Tibial nerve (tissue), 4 donors: Measurements from ENCODE around the gene WDFY3. TPM values are rescaled to one million over a fixed set of nuclear protein-coding genes. Genes with fewer than 3 reads are reported as not detected.

Source experiments
- DNase-seq, 2 donors: peaks; one replicate each; pipeline ENCODE4 v3.0.0-alpha.2; 2019; ENCODE audit warnings: low spot score in 2 of 2
- H3K27ac ChIP-seq, 4 donors: fragments of 200-600 bp; sonication (generic) in 3 of 4; one replicate each; pipeline ENCODE4 v1.5.1; 2017 to 2019; ENCODE audit warnings: mild to moderate bottlenecking in 1 of 4
- H3K27me3 ChIP-seq, 2 donors: fragments of 200-600 bp; sonication (generic) in 1 of 2; one replicate each; pipeline versions ENCODE4 v1.5.1 to v1.6.0; 2017 to 2019
- H3K36me3 ChIP-seq, 3 donors: fragments of 200-600 bp; sonication (generic); one replicate each; pipeline ENCODE4 v1.5.1; 2018 to 2019
- H3K4me1 ChIP-seq, 4 donors: fragments of 200-600 bp; sonication (generic) in 3 of 4; one replicate each; pipeline ENCODE4 v1.5.1; 2017 to 2019
- H3K4me3 ChIP-seq, 4 donors: fragments of 200-600 bp; sonication (generic) in 3 of 4; one replicate each; pipeline ENCODE4 v1.5.1; 2017 to 2019; ENCODE audit warnings: mild to moderate bottlenecking in 1 of 4, moderate library complexity in 1 of 4
- H3K9me3 ChIP-seq, 4 donors: fragments of 200-600 bp; sonication (generic) in 3 of 4; one replicate each; pipeline ENCODE4 v1.5.1; 2017 to 2019
- CTCF ChIP-seq, 5 experiments: fragments of 200-600 bp in 3 of 5; fragments of 450-650 bp in 2 of 5; sonication (generic) in 3 of 5; IDR thresholded peaks; one replicate each; pipeline ENCODE4 v1.5.1; 2016 to 2019; ENCODE audit warnings: antibody characterized with exemption in 5 of 5, mild to moderate bottlenecking in 3 of 5, moderate library complexity in 2 of 5
- EP300 ChIP-seq, 2 donors: sonication (generic); formaldehyde crosslinking; IDR thresholded peaks; one replicate each; pipeline ENCODE4 v1.6.1; 2017; ENCODE audit warnings: antibody characterized with exemption in 2 of 2, mild to moderate bottlenecking in 1 of 2
- POLR2A ChIP-seq, 2 donors: fragments of 450-650 bp; IDR thresholded peaks; one replicate each; pipeline ENCODE4 v1.6.1; 2017; ENCODE audit warnings: antibody characterized with exemption in 2 of 2, mild to moderate bottlenecking in 2 of 2, moderate library complexity in 2 of 2
- WGBS, 2 donors: methylation state at CpG; one replicate each; pipeline ENCODE4 v1.1.5; 2018; 5-methylcytosine and 5-hydroxymethylcytosine counted together
- total RNA-seq, 4 donors: library from RNA; depleted of rRNA; stranded (reverse); fragments of >200 nt; gene quantifications; one replicate each; pipeline ENCODE4 v1.1.0, GENCODE V29; 2016

The WDFY3 gene
- total RNA-seq, 4 donors from 2014 or later, result 79.4 to 172 (median 116) TPM

DNA sequence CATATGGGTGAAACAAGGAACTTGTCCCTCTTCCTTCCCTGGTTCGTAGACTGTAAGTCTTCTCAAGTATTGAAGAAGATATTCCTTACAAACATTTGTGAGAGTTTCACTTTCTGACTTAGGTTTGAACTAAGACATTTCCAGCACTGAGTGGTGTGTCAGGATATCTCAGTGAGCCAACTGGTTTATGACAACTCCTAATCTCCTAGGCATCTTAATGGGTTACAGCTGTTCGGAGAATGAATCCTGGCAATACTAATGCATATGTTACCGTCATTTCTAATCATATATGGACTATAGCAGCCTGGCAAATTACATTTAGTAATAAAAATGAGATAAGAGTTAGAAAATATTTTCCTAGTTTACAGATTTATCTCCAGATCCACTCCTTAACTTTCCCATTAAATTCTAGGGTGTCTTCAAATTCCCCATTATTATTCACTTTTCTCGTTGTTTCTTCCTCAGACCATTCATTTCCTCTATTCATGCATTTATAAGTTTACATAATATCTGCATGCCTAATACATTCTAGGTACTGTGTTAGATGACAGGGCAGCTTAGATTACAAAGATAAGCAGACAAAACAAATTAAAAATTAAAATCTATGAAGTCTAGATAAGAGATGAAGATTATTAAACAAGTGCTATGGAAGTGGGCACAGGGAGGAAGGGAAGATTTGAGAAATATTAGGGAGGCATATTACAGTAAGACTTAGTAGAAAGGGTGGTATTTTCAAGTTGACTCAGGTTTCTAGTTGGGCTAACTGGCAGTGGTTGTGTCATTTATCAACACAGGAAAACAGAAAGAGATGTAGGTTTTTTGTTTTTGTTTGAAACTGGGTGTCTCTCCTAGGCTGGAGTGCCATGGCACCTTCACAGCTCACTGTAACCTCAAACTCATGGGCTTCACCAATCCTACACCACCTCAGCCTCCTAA, 173.9 kb downstream of the WDFY3 start:
- no peak for DNase-seq
- H3K4me3 ChIP-seq, result no peak overlapping the region
- no peaks in the 10 kb centered on the region for H3K27me3 ChIP-seq
- no peak overlapping the region for H3K27ac ChIP-seq
- H3K4me1 ChIP-seq, result no peaks in the 10 kb centered on the region
- H3K9me3 ChIP-seq, result no peaks in the 10 kb centered on the region
- 80 to 89% methylated on average over 4 of the region's 4 CpGs for WGBS, 2 donors
- TF ChIP-seq EP300 (IDR thresholded peaks at IDR 0.05) (no peak), CTCF (IDR thresholded peaks at IDR 0.05) (no peak), POLR2A (IDR thresholded peaks at IDR 0.05) (no peak)
- H3K36me3 ChIP-seq, result peaks cover 0 to 78% (median 0%) of the 10 kb centered on the region in 3 donors

DNA sequence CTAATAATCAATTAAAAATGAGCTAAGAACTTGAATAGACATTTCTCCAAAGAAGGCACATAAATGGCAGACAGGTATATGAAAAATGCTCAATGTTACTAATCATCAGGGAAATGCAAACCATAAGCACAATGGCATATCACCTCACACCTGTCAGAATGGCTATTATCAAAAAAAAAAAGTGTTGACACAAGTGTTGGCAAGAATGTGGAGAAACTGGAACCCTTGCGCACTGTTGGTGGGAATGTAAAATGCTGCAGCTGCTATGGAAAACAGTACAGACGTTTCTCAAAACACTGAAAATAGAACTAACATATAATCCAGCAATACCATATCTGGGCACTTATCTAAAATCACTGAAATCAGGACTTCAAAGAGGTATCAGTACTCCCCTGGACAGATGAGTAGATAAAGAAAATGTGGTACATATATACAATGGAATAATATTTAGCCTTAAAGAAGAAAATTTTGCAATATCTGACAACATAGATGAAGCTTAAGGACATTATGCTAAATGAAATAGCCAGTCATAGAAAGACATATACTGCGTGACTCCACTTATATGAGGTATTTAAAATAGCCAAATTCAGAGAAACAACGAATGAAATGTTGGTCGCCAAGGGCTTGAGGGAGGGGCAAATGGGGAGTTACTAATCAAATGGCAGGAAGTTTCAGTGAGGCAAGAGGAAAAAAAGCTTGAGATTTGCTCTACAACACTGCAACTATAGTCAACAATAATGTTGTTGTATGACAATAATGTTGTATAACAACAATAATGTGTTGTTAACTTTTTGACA, 175.5 kb downstream of the WDFY3 start:
- Histone ChIP-seq H3K4me3 (no peak overlapping the region), H3K27me3 (no peaks in the 10 kb centered on the region), H3K27ac (no peak overlapping the region), H3K36me3 (peaks cover 0 to 82% (median 0%) of the 10 kb centered on the region in 3 donors), H3K4me1 (no peaks in the 10 kb centered on the region), H3K9me3 (no peaks in the 10 kb centered on the region)
- TF ChIP-seq CTCF (IDR thresholded peaks at IDR 0.05) (no peak), EP300 (IDR thresholded peaks at IDR 0.05) (no peak), POLR2A (IDR thresholded peaks at IDR 0.05) (no peak)
- WGBS, 2 donors, result 91 to 95% methylated on average over 5 of the region's 5 CpGs
- no peak for DNase-seq

GRCh38 chr4:84786478-84786877, 180.0 kb downstream of the WDFY3 start:
- Histone ChIP-seq H3K4me1 (no peaks in the 10 kb centered on the region), H3K27ac (no peak overlapping the region), H3K4me3 (no peak overlapping the region), H3K36me3 (peaks cover 0 to 88% (median 4%) of the 10 kb centered on the region in 3 donors), H3K9me3 (no peaks in the 10 kb centered on the region), H3K27me3 (no peaks in the 10 kb centered on the region)
- 95 to 100% methylated on average over 1 of the region's 1 CpG for WGBS, 2 donors
- no peak for TF ChIP-seq POLR2A (IDR thresholded peaks at IDR 0.05)
- TF ChIP-seq CTCF (IDR thresholded peaks at IDR 0.05), result no peak
- TF ChIP-seq EP300 (IDR thresholded peaks at IDR 0.05), result no peak
- no peak for DNase-seq

- H3K4me1 ChIP-seq, result no peaks in the 10 kb centered on the region
- DNase-seq, result no peak
- no peaks in the 10 kb centered on the region for H3K9me3 ChIP-seq
- no peaks in the 10 kb centered on the region for H3K27me3 ChIP-seq
- 96 to 99% methylated on average over 4 of the region's 4 CpGs for WGBS, 2 donors
- TF ChIP-seq CTCF (IDR thresholded peaks at IDR 0.05), result no peak
- no peak for TF ChIP-seq POLR2A (IDR thresholded peaks at IDR 0.05)
- no peak for TF ChIP-seq EP300 (IDR thresholded peaks at IDR 0.05)
- no peak overlapping the region for H3K27ac ChIP-seq
- no peak overlapping the region for H3K4me3 ChIP-seq
- H3K36me3 ChIP-seq, result peaks cover 0 to 89% (median 4%) of the 10 kb centered on the region in 3 donors
Observed at GRCh38 chr4:84782517-84782916, 184.0 kb downstream of the WDFY3 start.
